Hematopoietic multipotent progenitor cell treated with erythropoietin and hydrocortisone succinate and interleukin-3 and kit ligand, for 8 days (in vitro differentiated cells): ENCODE data around the gene FBLN5.
"Not testable (repeated sequence)": the region's sequence is repeated elsewhere in the genome, so short reads cannot be mapped to it uniquely, and the experiment has no call there.

Experiments used
- DNase-seq: peaks from one replicate; pipeline ENCODE4 v3.0.0-alpha.2; 2015

FBLN5 gene

GRCh38 chr14:91882369-91882768 lies 65.1 kb downstream of the FBLN5 start:
- no peak for DNase-seq

- DNase-seq, result no peak
Measured at GRCh38 chr14:91879196-91879595, 68.3 kb downstream of the FBLN5 start.

- no peak for DNase-seq
Measured at GRCh38 chr14:91878274-91878673, 69.2 kb downstream of the FBLN5 start.

- no peak for DNase-seq
Measured at GRCh38 chr14:91877376-91877915, 70.0 kb downstream of the FBLN5 start.

- DNase-seq, result no peak
Measured at GRCh38 chr14:91876492-91876891, 71.0 kb downstream of the FBLN5 start.

GRCh38 chr14:91875525-91876286 lies 71.8 kb downstream of the FBLN5 start:
- DNase-seq, result no peak

- no peak for DNase-seq
Measured at GRCh38 chr14:91873471-91874415, 73.8 kb downstream of the FBLN5 start.

- no peak for DNase-seq
Measured at GRCh38 chr14:91872517-91873470, 74.7 kb downstream of the FBLN5 start.

- DNase-seq, result no peak
Measured at GRCh38 chr14:91872011-91872501, 75.4 kb downstream of the FBLN5 start.

- DNase-seq, result not testable (repeated sequence)
Measured at GRCh38 chr14:91871401-91871800, 76.1 kb downstream of the FBLN5 start.

- no peak for DNase-seq
Measured at GRCh38 chr14:91870890-91871289, 76.6 kb downstream of the FBLN5 start.

- DNase-seq, result no peak
Measured at GRCh38 chr14:91870001-91870400, 77.5 kb downstream of the FBLN5 start.

GRCh38 chr14:91869556-91869955 lies 77.9 kb downstream of the FBLN5 start:
- no peak for DNase-seq

- no peak for DNase-seq
Measured at GRCh38 chr14:91867316-91867988, 80.0 kb downstream of the FBLN5 start, which contains the start of gene TC2N. Gene TC2N (minus strand): TSS chr14:91867536. CDS start chr14:91813769, 53,767 bp downstream.

- no peak for DNase-seq
Measured at GRCh38 chr14:91866511-91867295, 80.8 kb downstream of the FBLN5 start.

GRCh38 chr14:91866061-91866460 lies 81.4 kb downstream of the FBLN5 start:
- DNase-seq, result no peak

- DNase-seq, result no peak
Measured at GRCh38 chr14:91862417-91862816, 85.1 kb downstream of the FBLN5 start.

GRCh38 chr14:91861091-91861490 lies 86.4 kb downstream of the FBLN5 start:
- DNase-seq, result no peak

- DNase-seq, result no peak
Measured at GRCh38 chr14:91860238-91860637, 87.3 kb downstream of the FBLN5 start.

- peak; percentile 41 for DNase-seq
Measured at GRCh38 chr14:91858536-91859275, 88.8 kb downstream of the FBLN5 start.
